Chondrocyte (in vitro differentiated cells): ENCODE data around the gene TAF1D. TPM values are rescaled to one million over a fixed set of nuclear protein-coding genes. Genes with fewer than 3 reads are reported as not detected.
A peak's percentile ranks its signal among the peaks of the same experiment; 100 is the strongest.

Source experiments
- DNase-seq: peaks from one replicate; pipeline ENCODE4 v3.0.0; 2021; ENCODE audit warnings: mixed read lengths, low spot score
- H3K27ac Mint-ChIP-seq: one replicate; pipeline ENCODE4 v1.8.0; 2021; ENCODE audit warnings: mild to moderate bottlenecking, moderate library complexity, mixed read lengths; ENCODE audit not compliant: unreplicated experiment
- H3K27me3 Mint-ChIP-seq: 2 replicates; pipeline ENCODE4 v1.8.0; 2021; ENCODE audit warnings: low read depth, mixed read lengths
- H3K36me3 Mint-ChIP-seq: 2 replicates; pipeline ENCODE4 v1.8.0; 2021; ENCODE audit warnings: low read depth, mixed read lengths
- H3K4me1 Mint-ChIP-seq: 2 replicates; pipeline ENCODE4 v1.8.0; 2021; ENCODE audit warnings: low read depth, mild to moderate bottlenecking, mixed read lengths
- H3K4me3 Mint-ChIP-seq: one replicate; pipeline ENCODE4 v1.8.0; 2021; ENCODE audit warnings: mild to moderate bottlenecking, moderate library complexity, mixed read lengths; ENCODE audit not compliant: unreplicated experiment
- H3K9me3 Mint-ChIP-seq: 2 replicates; pipeline ENCODE4 v1.8.0; 2021; ENCODE audit warnings: low read depth, mixed read lengths
- CTCF ChIP-seq: fragments of 200-600 bp; sonication (generic); IDR thresholded peaks from 2 replicates; pipeline ENCODE4 v1.5.0; 2021; ENCODE audit warnings: antibody characterized with exemption, mild to moderate bottlenecking, moderate library complexity
- total RNA-seq: library from RNA; stranded (reverse); gene quantifications from 3 replicates; pipeline ENCODE4 v1.2.1, GENCODE V29; 2021

TAF1D gene
- total RNA-seq, 1 donor from 2014 or later, result 85.7 TPM

- Mint-ChIP-seq H3K9me3 (no peaks in the 10 kb centered on the region), H3K4me3 (no peak overlapping the region), H3K36me3 (peaks cover 62% of the 10 kb centered on the region)
These were observed 5.7 kb downstream of the TAF1D start for GRCh38 chr11:93735627-93736026.

GRCh38 chr11:93734427-93735222 is 6.7 kb downstream of the TAF1D start:
- peaks cover 63% of the 10 kb centered on the region for H3K36me3 Mint-ChIP-seq
- H3K4me3 Mint-ChIP-seq, result no peak overlapping the region
- no peak for DNase-seq
- H3K27ac Mint-ChIP-seq, result peak overlapping the region; percentile 45
- H3K4me1 Mint-ChIP-seq, result peaks cover 56% of the 10 kb centered on the region
- no peak for TF ChIP-seq CTCF
- no peaks in the 10 kb centered on the region for H3K27me3 Mint-ChIP-seq
- no peaks in the 10 kb centered on the region for H3K9me3 Mint-ChIP-seq

More at GRCh38 chr11:93735627-93736026, 5.7 kb downstream of the TAF1D start:
- no peak for TF ChIP-seq CTCF
- no peak for DNase-seq
- H3K27ac Mint-ChIP-seq, result peak overlapping the region; percentile 67
- H3K27me3 Mint-ChIP-seq, result no peaks in the 10 kb centered on the region
- peaks cover 64% of the 10 kb centered on the region for H3K4me1 Mint-ChIP-seq

- TF ChIP-seq CTCF, result no peak
- no peaks in the 10 kb centered on the region for H3K27me3 Mint-ChIP-seq
- peaks cover 51% of the 10 kb centered on the region for H3K4me1 Mint-ChIP-seq
- no peak overlapping the region for H3K4me3 Mint-ChIP-seq
- H3K9me3 Mint-ChIP-seq, result no peaks in the 10 kb centered on the region
- DNase-seq, result no peak
- peak overlapping the region; percentile 57 for H3K27ac Mint-ChIP-seq
- H3K36me3 Mint-ChIP-seq, result peaks cover 66% of the 10 kb centered on the region
These were observed 7.8 kb downstream of the TAF1D start for GRCh38 chr11:93733474-93733873.

GRCh38 chr11:93732237-93732892 is 8.9 kb downstream of the TAF1D start:
- peaks cover 49% of the 10 kb centered on the region for H3K4me1 Mint-ChIP-seq
- no peak for TF ChIP-seq CTCF
- peak overlapping the region; percentile 54 for H3K27ac Mint-ChIP-seq
- H3K27me3 Mint-ChIP-seq, result no peaks in the 10 kb centered on the region
- H3K4me3 Mint-ChIP-seq, result no peak overlapping the region
- H3K9me3 Mint-ChIP-seq, result no peaks in the 10 kb centered on the region
- DNase-seq, result no peak
- H3K36me3 Mint-ChIP-seq, result peaks cover 64% of the 10 kb centered on the region

GRCh38 chr11:93730108-93731107 is 10.9 kb downstream of the TAF1D start:
- Mint-ChIP-seq H3K36me3 (peaks cover 55% of the 10 kb centered on the region), H3K9me3 (no peaks in the 10 kb centered on the region), H3K27me3 (no peaks in the 10 kb centered on the region), H3K4me1 (peaks cover 35% of the 10 kb centered on the region), H3K4me3 (no peak overlapping the region), H3K27ac (peak overlapping the region; percentile 54)
- DNase-seq, result no peak
- no peak for TF ChIP-seq CTCF
